H1 (cell line): Measurements from ENCODE around the gene MCMBP. TPM values are rescaled to one million over a fixed set of nuclear protein-coding genes. Genes with fewer than 3 reads are reported as not detected.

ENCODE experiments used
- JUND ChIP-seq: IDR thresholded peaks from 2 replicates; pipeline ENCODE4 v1.6.1; 2011; ENCODE audit warnings: mild to moderate bottlenecking, improper control_type of control experiment, low read length
- RAD21 ChIP-seq, 2 experiments: IDR thresholded peaks in 1 of 2; conservative IDR thresholded peaks in 1 of 2; 2 replicates each; pipeline ENCODE4 v1.6.1; 2011; ENCODE audit warnings: low read depth in 2 of 2, low read length in 2 of 2, improper control_type of control experiment in 1 of 2, inconsistent platforms in 1 of 2, mild to moderate bottlenecking in 1 of 2, moderate library complexity in 1 of 2
- SUZ12 ChIP-seq: fragments of 200-600 bp; sonication (generic); IDR thresholded peaks from 2 replicates; pipeline ENCODE4 v1.6.1; 2012; ENCODE audit warnings: mild to moderate bottlenecking, inconsistent platforms, low read length, moderate library complexity, mixed read lengths
- polyA plus RNA-seq, 7 experiments: library from polyadenylated mRNA; depleted of rRNA in 3 of 7; stranded (reverse) in 5 of 7; unstranded in 2 of 7; fragments of >200 nt in 5 of 7; fragments of 200-250 nt in 2 of 7; gene quantifications; 1 replicate in 5 of 7; 2 replicates in 1 of 7; 4 replicates in 1 of 7; pipeline versions ENCODE4 v1.2.1 to v1.2.3, GENCODE V29; 2011 to 2013; ENCODE audit warnings: missing spikeins in 2 of 7, mixed read lengths in 2 of 7
- total RNA-seq: library from RNA; stranded (reverse); fragmentation: NEBNext Ultra II Directional; extraction: Animal tissue kit (Norgen Biotek cat#: 25700); gene quantifications from 2 replicates; pipeline ENCODE4 v1.2.1, GENCODE V29; 2021

Gene MCMBP
- total and polyA plus RNA-seq, 2 of the 8 experiments (the other 6 are each of a cell fraction or from before 2014, with no cell fraction given), result 67.3 to 81.7 TPM

GRCh38 chr10:119919271-119919670, 46.6 kb upstream of the MCMBP start (continued):
- TF ChIP-seq SUZ12 (no peak), RAD21 (IDR thresholded peaks at IDR 0.05 in 1 of 2, conservative IDR thresholded peaks at IDR 0.05 in 1 of 2; ENCODE audit: low read depth in 2 of 2, low read length in 2 of 2) (no peak), JUND (no peak)
- TF ChIP-seq, all 59 proteins: peak for 0
